Heart right ventricle (tissue), 16 donors: ENCODE data around the gene BTBD1. TPM values are rescaled to one million over a fixed set of nuclear protein-coding genes. Genes with fewer than 3 reads are reported as not detected.

Source experiments
- ATAC-seq, 8 donors: fragments of 200-7000 bp; cut with Tn5 transposase; one replicate each; pipeline ENCODE4 v1.9.1; 2020; ENCODE audit warnings: mild to moderate bottlenecking in 8 of 8, moderate library complexity in 8 of 8, moderate number of reproducible peaks in 1 of 8
- DNase-seq, 2 donors: peaks; one replicate each; pipeline ENCODE4 v3.0.0-alpha.2; 2020
- H3K27ac ChIP-seq, 10 donors: fragments of 200-600 bp; sonication (generic) in 2 of 10; one replicate each; pipeline versions ENCODE4 v1.5.0 to v1.8.0; 2020 to 2022; ENCODE audit warnings: mild to moderate bottlenecking in 3 of 10
- H3K27me3 ChIP-seq, 7 donors: fragments of 200-600 bp; one replicate each; pipeline ENCODE4 v1.8.0; 2021 to 2022; ENCODE audit warnings: mild to moderate bottlenecking in 2 of 7
- H3K36me3 ChIP-seq, 9 donors: fragments of 200-600 bp; sonication (generic) in 1 of 9; one replicate each; pipeline versions ENCODE4 v1.5.0 to v1.8.0; 2020 to 2022; ENCODE audit warnings: mild to moderate bottlenecking in 2 of 9
- H3K4me1 ChIP-seq, 9 donors: fragments of 200-600 bp; sonication (generic) in 1 of 9; one replicate each; pipeline versions ENCODE4 v1.5.0 to v1.8.0; 2020 to 2022; ENCODE audit warnings: mild to moderate bottlenecking in 4 of 9
- H3K4me3 ChIP-seq, 10 donors: fragments of 200-600 bp; sonication (generic) in 2 of 10; one replicate each; pipeline versions ENCODE4 v1.5.0 to v1.8.0; 2020 to 2022; ENCODE audit warnings: mild to moderate bottlenecking in 7 of 10, moderate library complexity in 2 of 10
- H3K9me3 ChIP-seq, 11 donors: fragments of 200-600 bp in 10 of 11; sonication (generic) in 2 of 11; one replicate each; pipeline versions ENCODE4 v1.5.0 to v1.8.0; 2013 to 2022; ENCODE audit warnings: mild to moderate bottlenecking in 2 of 11, control low read depth in 1 of 11, moderate library complexity in 1 of 11
- CTCF ChIP-seq, 9 donors: fragments of 200-600 bp; sonication (generic) in 2 of 9; IDR thresholded peaks; one replicate each; pipeline versions ENCODE4 v1.5.0 to v1.8.0; 2021 to 2022; ENCODE audit warnings: antibody characterized with exemption in 9 of 9, mild to moderate bottlenecking in 5 of 9, moderate library complexity in 1 of 9
- WGBS, 2 donors: extraction: QIAGEN DNeasy Blood & Tissue Kit; methylation state at CpG; one replicate each; pipeline ENCODE4 v1.1.7; 2013; ENCODE audit warnings: inconsistent platforms in 1 of 2; 5-methylcytosine and 5-hydroxymethylcytosine counted together
- intact Hi-C, 10 donors: fragments of 100-400 bp; cut with DNase I; formaldehyde crosslinking; loops; one replicate each; pipeline versions ENCODE4 v1.11.1 to v1.14.2; 2022
- polyA plus RNA-seq, 2 donors: library from polyadenylated mRNA; stranded (reverse); fragments of 200-250 nt; gene quantifications; one replicate each; pipeline ENCODE4 v1.2.3, GENCODE V29; 2013
- total RNA-seq, 10 donors: library from RNA; stranded (reverse); fragmentation: NEBNext Ultra II Directional in 3 of 10; extraction: Animal tissue kit (Norgen Biotek cat#: 25700) in 3 of 10; gene quantifications; one replicate each; pipeline versions ENCODE4 v1.2.1 to v1.2.4, GENCODE V29; 2021 to 2023
- donor health status: Arrhythmogenic right ventricular cardiomyopathy.
- donor health status: ischemic (EF 13 %, LVEDD 7.1; RV severe dilation, severe dysfunction).
- donor health status: healthy with polysubstance abuse.
- donor health status: DM: no; HTN: yes; CAD: no.
- donor health status: DM: no; HTN: no; CAD: no.
- donor health status: ischemic (EF 25% LVEDD 6.9; RV normal size, moderate dysfunction).
- donor health status: ischemic (EF 25% LVEDD 5.7; RV mildly dilated, moderate dysfunction).
- donor health status: healthy.
- donor health status: DM: yes; HTN: yes; CAD: no.
- donor health status: Ischemic cardiomyopathy.
- donor health status: ischemic (EF 35%, LVEDD 5.7; RV mildly dilated, moderate dysfunction).
- donor health status: nonischemic (EF 11% LVEDD 7.7; RV severe dilation, severe dysfunction).
- donor health status: DM: yes; HTN: yes; CAD: no.
- donor health status: PGD.
- donor health status: ischemic (EF 29% LVEDD 5.4; RV normal size, mild dysfunction).
- donor health status: nonischemic (EF 23%, LVEDD 6.1; RV moderate dilation, normal function).

Gene BTBD1
- total and polyA plus RNA-seq, 12 donors: 14.1 to 185 (median 149) TPM

GRCh38 chr15:83114856-83115255 lies 47.8 kb upstream of the BTBD1 start:
- no peak for ATAC-seq
- WGBS, 2 donors: 97% methylated on average over 6 of the region's 6 CpGs
- Histone ChIP-seq H3K27me3 (peaks cover 0 to 7% (median 0%) of the 10 kb centered on the region in 7 donors), H3K4me1 (peaks cover 0 to 32% (median 18%) of the 10 kb centered on the region in 9 donors), H3K36me3 (peaks cover 0 to 60% (median 0%) of the 10 kb centered on the region in 9 donors), H3K27ac (peak overlapping the region in 2 of 10 donors; percentile 34 to 50), H3K4me3 (no peak overlapping the region), H3K9me3 (no peaks in the 10 kb centered on the region)
- intact Hi-C loops: loop anchor here in 1 of 10 donors (5.0 kb wide), 2 partner anchors 48 to 103 kb away; partner anchors contain the start of genes BTBD1 and C15orf40
- no peak for DNase-seq
- no peak for TF ChIP-seq CTCF (IDR thresholded peaks at IDR 0.05)

- Histone ChIP-seq H3K27ac (peak overlapping the region in 9 of 10 donors; percentile 21 to 69 (median 36)), H3K4me3 (no peak overlapping the region), H3K36me3 (peaks cover 0 to 52% (median 0%) of the 10 kb centered on the region in 9 donors), H3K9me3 (no peaks in the 10 kb centered on the region), H3K4me1 (peaks cover 0 to 40% (median 18%) of the 10 kb centered on the region in 9 donors), H3K27me3 (peaks cover 0 to 15% (median 0%) of the 10 kb centered on the region in 7 donors)
- intact Hi-C loops: loop anchor here in 1 of 10 donors (5.0 kb wide), 2 partner anchors 47 to 102 kb away; partner anchors contain the start of genes BTBD1 and C15orf40
- 85% methylated on average over 5 of the region's 5 CpGs for WGBS, 2 donors
- ATAC-seq (no peak), DNase-seq (no peak)
- TF ChIP-seq CTCF (IDR thresholded peaks at IDR 0.05): no peak
Observed at GRCh38 chr15:83113881-83114674, 47.0 kb upstream of the BTBD1 start.

- peak overlapping the region in 8 of 10 donors; percentile 21 to 69 (median 50) for H3K27ac ChIP-seq
- TF ChIP-seq CTCF (IDR thresholded peaks at IDR 0.05): no peak
- peaks cover 0 to 22% (median 5%) of the 10 kb centered on the region in 7 donors for H3K27me3 ChIP-seq
- 49 to 52% methylated on average over 3 of the region's 3 CpGs for WGBS, 2 donors
- no peaks in the 10 kb centered on the region for H3K9me3 ChIP-seq
- DNase-seq (peak; percentile 11 to 34), ATAC-seq (peak in 5 of 8 donors; percentile 10 to 69 (median 26))
- H3K36me3 ChIP-seq: peaks cover 0 to 44% (median 0%) of the 10 kb centered on the region in 9 donors
- no peak overlapping the region for H3K4me3 ChIP-seq
- intact Hi-C loops: loop anchor here in 1 of 10 donors (5.0 kb wide), 2 partner anchors 46 to 101 kb away; partner anchors contain the start of genes BTBD1 and C15orf40
- peaks cover 0 to 51% (median 30%) of the 10 kb centered on the region in 9 donors for H3K4me1 ChIP-seq
Observed at GRCh38 chr15:83112956-83113299, 45.9 kb upstream of the BTBD1 start.

- intact Hi-C loops: loop anchor here in 1 of 10 donors (5.0 kb wide), 2 partner anchors 45 to 100 kb away; partner anchors contain the start of genes BTBD1 and C15orf40
- Histone ChIP-seq H3K4me3 (no peak overlapping the region), H3K27me3 (peaks cover 0 to 22% (median 9%) of the 10 kb centered on the region in 7 donors), H3K4me1 (peaks cover 0 to 56% (median 35%) of the 10 kb centered on the region in 9 donors), H3K36me3 (peaks cover 0 to 44% (median 0%) of the 10 kb centered on the region in 9 donors), H3K27ac (peak overlapping the region in 9 of 10 donors; percentile 23 to 69 (median 41)), H3K9me3 (no peaks in the 10 kb centered on the region)
- DNase-seq (peak in 1 of 2 donors; percentile 21), ATAC-seq (peak in 7 of 8 donors; percentile 37 to 72 (median 61))
- 48 to 56% methylated on average over 8 of the region's 8 CpGs for WGBS, 2 donors
- TF ChIP-seq CTCF (IDR thresholded peaks at IDR 0.05): no peak
Observed at GRCh38 chr15:83112233-83112955, 45.3 kb upstream of the BTBD1 start.
